ENCODE results near the gene TTYH3.

The TTYH3 gene

DNA sequence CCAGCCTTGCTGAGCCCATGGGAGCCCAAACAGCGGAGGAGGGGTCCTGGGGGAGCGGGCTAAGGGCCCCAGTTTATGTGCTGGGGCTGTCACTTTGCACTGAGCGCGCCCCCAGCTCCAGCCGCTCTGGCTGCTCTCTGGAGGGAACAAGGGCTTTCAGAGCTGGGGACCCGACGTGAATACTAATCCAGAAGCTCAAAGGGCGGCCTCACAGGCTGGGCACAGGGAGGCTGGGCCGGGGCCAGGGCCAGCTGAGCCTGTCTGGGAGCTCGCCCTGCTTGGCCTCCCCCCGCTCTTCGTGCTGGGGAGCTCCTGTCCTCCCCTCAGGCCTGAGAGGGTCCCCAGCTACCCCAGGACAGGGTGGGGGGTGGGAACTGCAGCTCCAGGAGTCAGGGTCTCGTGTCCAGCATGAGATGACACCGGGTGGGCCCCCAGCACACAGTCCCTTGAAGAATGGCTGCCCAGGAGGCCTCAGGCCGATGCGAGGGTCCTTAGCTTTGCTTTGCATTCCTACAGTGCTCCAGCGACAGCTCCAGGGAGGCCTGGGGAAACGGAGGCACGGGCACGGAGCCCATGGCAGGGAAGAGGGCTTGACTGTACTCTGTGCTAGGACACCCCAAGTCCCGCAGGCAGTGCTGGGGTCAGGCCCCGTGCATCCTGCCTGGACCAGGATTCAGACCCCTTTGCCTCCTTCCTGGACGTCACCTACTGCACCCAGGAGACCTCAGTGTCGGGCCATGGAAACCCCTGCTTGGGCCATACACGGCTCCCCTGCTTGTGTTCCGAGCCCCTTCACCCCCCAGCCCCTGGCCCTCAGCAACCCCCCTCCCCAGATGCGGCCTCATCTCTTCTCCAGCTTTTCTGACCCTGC is 50.4 kb downstream of the TTYH3 start:
- TF ChIP-seq CTCF (IDR thresholded peaks at IDR 0.05): no peak
- Histone ChIP-seq H3K27ac (no peak overlapping the region), H3K27me3 (peaks cover 0 to 46% of the 10 kb centered on the region in 2 donors), H3K36me3 (no peaks in the 10 kb centered on the region), H3K4me3 (no peak overlapping the region), H3K9me3 (no peaks in the 10 kb centered on the region), H3K4me1 (peaks cover 0 to 13% (median 5%) of the 10 kb centered on the region in 4 donors)
- intact Hi-C loops (cut with DNase I; ENCODE audit: low total_unique reads): loop anchor here (5.0 to 10.0 kb wide), 2 partner anchors 117 to 235 kb away; no protein-coding TSS in a partner anchor
- DNase-seq: no peak

- no peak for TF ChIP-seq CTCF (IDR thresholded peaks at IDR 0.05)
- H3K4me1 ChIP-seq: peaks cover 4 to 33% (median 26%) of the 10 kb centered on the region in 4 donors
- peaks cover 0 to 59% of the 10 kb centered on the region in 2 donors for H3K27me3 ChIP-seq
- H3K4me3 ChIP-seq: no peak overlapping the region
- intact Hi-C loops (cut with DNase I; ENCODE audit: low total_unique reads): loop anchor here (5.0 to 10.0 kb wide), 2 partner anchors 120 to 237 kb away; no protein-coding TSS in a partner anchor
- no peaks in the 10 kb centered on the region for H3K9me3 ChIP-seq
- H3K27ac ChIP-seq: no peak overlapping the region
- DNase-seq: no peak
- no peaks in the 10 kb centered on the region for H3K36me3 ChIP-seq
Measured at GRCh38 chr7:2684501-2684900, 52.7 kb downstream of the TTYH3 start.

GRCh38 chr7:2686101-2686500 is 54.3 kb downstream of the TTYH3 start:
- peaks cover 0 to 44% of the 10 kb centered on the region in 2 donors for H3K27me3 ChIP-seq
- intact Hi-C loops (cut with DNase I; ENCODE audit: low total_unique reads): loop anchor here (10.0 kb wide), 1 partner anchor 121 kb away; no protein-coding TSS in a partner anchor
- H3K36me3 ChIP-seq: no peaks in the 10 kb centered on the region
- no peak overlapping the region for H3K4me3 ChIP-seq
- no peak overlapping the region for H3K27ac ChIP-seq
- no peak for DNase-seq
- no peaks in the 10 kb centered on the region for H3K9me3 ChIP-seq
- H3K4me1 ChIP-seq: peaks cover 4 to 34% (median 26%) of the 10 kb centered on the region in 4 donors
- no peak for TF ChIP-seq CTCF (IDR thresholded peaks at IDR 0.05)

GRCh38 chr7:2687338-2687869 is 55.6 kb downstream of the TTYH3 start:
- intact Hi-C loops (cut with DNase I; ENCODE audit: low total_unique reads): loop anchor here (10.0 kb wide), 1 partner anchor 123 kb away; no protein-coding TSS in a partner anchor
- no peaks in the 10 kb centered on the region for H3K9me3 ChIP-seq
- peak overlapping the region; percentile 39 to 56 for H3K4me3 ChIP-seq
- no peak for DNase-seq
- H3K27me3 ChIP-seq: peaks cover 0 to 33% of the 10 kb centered on the region in 2 donors
- no peaks in the 10 kb centered on the region for H3K36me3 ChIP-seq
- no peak overlapping the region for H3K27ac ChIP-seq
- no peak for TF ChIP-seq CTCF (IDR thresholded peaks at IDR 0.05)
- H3K4me1 ChIP-seq: peaks cover 4 to 33% (median 26%) of the 10 kb centered on the region in 4 donors

DNA sequence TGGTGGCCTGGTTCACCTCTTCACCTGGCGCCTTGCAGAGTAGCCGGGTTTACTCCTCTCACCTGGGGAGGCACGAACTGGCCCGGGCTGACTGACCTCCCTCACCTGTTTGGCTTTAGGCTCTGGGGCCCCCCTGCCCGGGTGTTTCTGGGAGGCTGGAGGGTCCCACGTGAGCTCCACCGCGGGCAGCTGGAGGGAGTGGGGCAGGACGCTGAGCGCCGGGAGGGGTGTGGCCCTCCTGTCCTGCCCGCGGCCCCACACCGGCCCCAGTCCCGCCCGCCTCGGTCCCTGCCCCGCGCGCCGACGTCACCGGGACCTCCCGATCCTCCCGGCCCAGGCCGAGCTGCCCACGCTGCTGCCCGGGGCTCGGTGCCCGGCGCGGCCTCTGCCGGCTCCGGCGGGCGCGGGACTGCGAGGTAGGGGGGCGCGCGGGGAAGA is 56.1 kb downstream of the TTYH3 start, which contains the start of gene AMZ1:
AMZ1 (plus strand) TSS at position 322 of the 438 bp plus-strand sequence. CDS start 12,250 bp downstream, outside the sequence.
- no peak for DNase-seq
- intact Hi-C loops (cut with DNase I; ENCODE audit: low total_unique reads): loop anchor here (10.0 kb wide), 1 partner anchor 123 kb away; no protein-coding TSS in a partner anchor
- H3K36me3 ChIP-seq: no peaks in the 10 kb centered on the region
- peaks cover 0 to 29% of the 10 kb centered on the region in 2 donors for H3K27me3 ChIP-seq
- H3K27ac ChIP-seq: peak within 1 kb of the TSS in 1 of 2 donors; percentile 18
- no peak for TF ChIP-seq CTCF (IDR thresholded peaks at IDR 0.05)
- H3K4me1 ChIP-seq: peaks cover 4 to 33% (median 26%) of the 10 kb centered on the region in 4 donors
- no peaks in the 10 kb centered on the region for H3K9me3 ChIP-seq
- H3K4me3 ChIP-seq: peak within 1 kb of the TSS; percentile 39 to 56
